GM12878 (cell line): ENCODE measurements around the gene CNDP1. TPM values are rescaled to one million over a fixed set of nuclear protein-coding genes. Genes with fewer than 3 reads are reported as not detected.

Experiments
- ATAC-seq: fragments of 200-7000 bp; cut with Tn5 transposase; 3 replicates; pipeline ENCODE4 v1.9.1; 2020; ENCODE audit warnings: mild to moderate bottlenecking, moderate library complexity
- BruUV-seq: library from RNA; stranded (reverse); fragments of 400-500 nt; replicated peaks from 2 replicates; lab custom pipeline; 2021; lab: Mats Ljungman, UMichigan
- CTCF ChIA-PET: fragments of 300-600 bp; sonication (Branson Sonifier 250); formaldehyde crosslinking; extraction: SDS; loops from one replicate; lab custom pipeline; 2021; ENCODE audit warnings: inconsistent platforms; lab: Yijun Ruan, JAX
- POLR2A ChIA-PET: fragments of 350-600 bp; formaldehyde crosslinking; extraction: SDS; loops from one replicate; lab custom pipeline; 2021; ENCODE audit warnings: inconsistent platforms; lab: Charles Lee
- RAD21 ChIA-PET: fragments of 300-600 bp; sonication (Branson Sonifier 250); formaldehyde crosslinking; loops from one replicate; lab custom pipeline; 2023; ENCODE audit warnings: antibody characterized with exemption; ENCODE audit not compliant: unreplicated experiment; lab: Charles Lee
- SMC1A ChIA-PET: fragments of 300-600 bp; sonication (Branson Sonifier 250); formaldehyde crosslinking; loops from one replicate; lab custom pipeline; 2023; ENCODE audit not compliant: unreplicated experiment, uncharacterized antibody; lab: Charles Lee
- DNase-seq: peaks from one replicate; pipeline ENCODE4 v3.0.0-alpha.2; 2011; ENCODE audit warnings: low read depth, low spot score
- FAIRE-seq: peaks from 3 replicates; lab custom pipeline; 2011; peaks lifted over from hg19 to GRCh38; lab: Jason Lieb, UNC
- H2AFZ ChIP-seq: 2 replicates; pipeline ENCODE4 v1.6.0; 2011; ENCODE audit warnings: low read depth, low read length, control low read depth; ENCODE audit not compliant: control insufficient read depth
- H3K27ac ChIP-seq: 2 replicates; pipeline ENCODE4 v1.5.1; 2011; ENCODE audit warnings: control low read depth; ENCODE audit not compliant: control insufficient read depth, insufficient read depth
- H3K27me3 ChIP-seq, 2 experiments: replicated peaks in 1 of 2; 2 replicates each; pipeline versions ENCODE4 v1.6.0 to v1.6.1; 2011; ENCODE audit warnings: low read length in 1 of 2; ENCODE audit not compliant: control insufficient read depth in 2 of 2, insufficient read depth in 2 of 2
- H3K36me3 ChIP-seq, 2 experiments: 2 replicates each; pipeline ENCODE4 v1.5.1; 2011; ENCODE audit warnings: low read length in 1 of 2; ENCODE audit not compliant: control insufficient read depth in 2 of 2, insufficient read depth in 2 of 2
- H3K4me1 ChIP-seq: 2 replicates; pipeline ENCODE4 v1.6.1; 2011; ENCODE audit warnings: mild to moderate bottlenecking, low read length, moderate library complexity, mixed read lengths; ENCODE audit not compliant: control insufficient read depth, insufficient read depth
- H3K4me2 ChIP-seq: 2 replicates; pipeline ENCODE4 v1.6.0; 2011; ENCODE audit warnings: control low read depth; ENCODE audit not compliant: control insufficient read depth, insufficient read depth
- H3K4me3 ChIP-seq: fragments of 200-600 bp; sonication (generic); 2 replicates; pipeline ENCODE4 v1.5.1; 2016
- H3K79me2 ChIP-seq: 2 replicates; pipeline ENCODE4 v1.6.0; 2011; ENCODE audit warnings: low read length; ENCODE audit not compliant: control insufficient read depth, insufficient read depth
- H3K9ac ChIP-seq: 2 replicates; pipeline ENCODE4 v1.8.0; 2011; ENCODE audit warnings: low read length, control low read depth, mixed read lengths; ENCODE audit not compliant: control insufficient read depth, insufficient read depth
- H3K9me3 ChIP-seq: replicated peaks from 3 replicates; pipeline ENCODE4 v1.5.1; 2011; ENCODE audit warnings: mild to moderate bottlenecking, low read length; ENCODE audit not compliant: control insufficient read depth, insufficient read depth
- H4K20me1 ChIP-seq: 2 replicates; pipeline ENCODE4 v1.6.0; 2011; ENCODE audit not compliant: control insufficient read depth, insufficient read depth
- BCL11A ChIP-seq: IDR thresholded peaks from 2 replicates; pipeline ENCODE4 v1.6.1; 2011; ENCODE audit warnings: low read depth, low read length
- ELK1 ChIP-seq: IDR thresholded peaks from 2 replicates; pipeline ENCODE4 v1.6.1; 2012; ENCODE audit warnings: low read depth, low read length, improper control_type of control experiment
- EP300 ChIP-seq, 2 experiments: fragments of 150-350 bp in 1 of 2; IDR thresholded peaks; 2 replicates each; pipeline ENCODE4 v1.6.1; 2011 to 2012; ENCODE audit warnings: low read depth in 2 of 2, low read length in 2 of 2, borderline replicate concordance in 1 of 2, improper control_type of control experiment in 1 of 2, inconsistent platforms in 1 of 2; ENCODE audit not compliant: control insufficient read depth in 1 of 2
- ETV6 ChIP-seq, 2 experiments: fragments of 450-650 bp in 1 of 2; IDR thresholded peaks in 1 of 2; conservative IDR thresholded peaks in 1 of 2; 2 replicates each; pipeline ENCODE4 v1.6.1; 2014; ENCODE audit warnings: antibody characterized with exemption in 1 of 2, borderline replicate concordance in 1 of 2, low read depth in 1 of 2, mild to moderate bottlenecking in 1 of 2, moderate library complexity in 1 of 2
- NBN ChIP-seq: fragments of 450-650 bp; IDR thresholded peaks from 2 replicates; pipeline ENCODE4 v1.6.1; 2016
- NFYB ChIP-seq: IDR thresholded peaks from 2 replicates; pipeline ENCODE4 v1.6.1; 2011; ENCODE audit warnings: low read depth, mild to moderate bottlenecking, low read length, improper control_type of control experiment, moderate library complexity; ENCODE audit not compliant: insufficient read depth
- NR2F1 ChIP-seq: fragments of 450-650 bp; conservative IDR thresholded peaks from 2 replicates; pipeline ENCODE4 v1.6.1; 2017; ENCODE audit warnings: mild to moderate bottlenecking
- RAD21 ChIP-seq: IDR thresholded peaks from 2 replicates; pipeline ENCODE4 v1.6.1; 2011; ENCODE audit warnings: mild to moderate bottlenecking, low read depth, low read length, moderate library complexity; ENCODE audit not compliant: insufficient read depth
- SMAD1 ChIP-seq: fragments of 450-650 bp; IDR thresholded peaks from 2 replicates; pipeline ENCODE4 v1.6.1; 2018; ENCODE audit warnings: mild to moderate bottlenecking, low read depth; ENCODE audit not compliant: partially characterized antibody
- SRF ChIP-seq, 2 experiments: IDR thresholded peaks; 2 replicates each; pipeline ENCODE4 v1.6.1; 2011; ENCODE audit warnings: low read depth in 2 of 2, low read length in 2 of 2, mild to moderate bottlenecking in 1 of 2, moderate library complexity in 1 of 2
- USF1 ChIP-seq: IDR thresholded peaks from 2 replicates; pipeline ENCODE4 v1.6.1; 2011; ENCODE audit warnings: borderline replicate concordance, low read depth, mild to moderate bottlenecking, moderate library complexity, mixed read lengths, low read length; ENCODE audit not compliant: insufficient read depth; ENCODE audit errors: extremely low read length
- ZNF207 ChIP-seq: fragments of 450-650 bp; IDR thresholded peaks from 2 replicates; pipeline ENCODE4 v1.6.1; 2014; ENCODE audit warnings: antibody characterized with exemption, mild to moderate bottlenecking, borderline replicate concordance
- WGBS: methylation state at CpG from one replicate; pipeline ENCODE4 v1.1.6; 2016; ENCODE audit warnings: low lambda C conversion rate; ENCODE audit not compliant: insufficient replicate concordance, insufficient coverage; ENCODE audit errors: missing lambda C conversion rate; 5-methylcytosine and 5-hydroxymethylcytosine counted together
- in situ Hi-C: fragments of 300-500 bp; cut with MboI; formaldehyde crosslinking; loops from 9 replicates; pipeline ENCODE4 v1.14.3; 2018; ENCODE audit warnings: mixed read lengths
- intact Hi-C: fragments of 100-400 bp; cut with micrococcal nuclease; formaldehyde crosslinking; loops from one replicate; pipeline ENCODE4 v1.14.2; 2022; ENCODE audit not compliant: unreplicated experiment
- polyA plus RNA-seq, 11 experiments: library from polyadenylated mRNA; depleted of rRNA in 4 of 11; unstranded in 6 of 11; stranded (reverse) in 5 of 11; fragments of >200 nt; fragmentation: Nextera tagmentation in 4 of 11; fragmentation: Illumina TruSeq in 1 of 11; extraction: Ambion mirVana in 4 of 11; extraction: Trizol in 1 of 11; gene quantifications; 1 replicate in 1 of 11; 2 replicates in 10 of 11; pipeline versions ENCODE4 v1.2.1 to v1.2.3, GENCODE V29; 2011 to 2016; ENCODE audit warnings: inconsistent platforms in 2 of 11, missing spikeins in 2 of 11, low read depth in 1 of 11
- total RNA-seq, 4 experiments: library from RNA; depleted of rRNA in 3 of 4; stranded (reverse); fragments of >200 nt in 3 of 4; fragmentation: Illumina TruSeq in 1 of 4; extraction: Trizol in 1 of 4; gene quantifications; 2 replicates each; pipeline versions ENCODE4 v1.2.1 to v1.2.3, GENCODE V29; 2013 to 2021
- TF ChIP-seq, protein P1 (sequence below): fragments of 450-650 bp; IDR thresholded peaks from 2 replicates; pipeline ENCODE4 v1.6.1; 2016; ENCODE audit warnings: mild to moderate bottlenecking, moderate library complexity, borderline replicate concordance
- TF ChIP-seq, protein P2 (sequence below): fragments of 450-650 bp; IDR thresholded peaks from 2 replicates; pipeline ENCODE4 v1.6.1; 2017; ENCODE audit warnings: borderline replicate concordance

Gene CNDP1
- total and polyA plus RNA-seq, 10 of the 15 experiments (the other 5 are each of a cell fraction or from before 2014, with no cell fraction given) = 0.04 to 0.05 TPM; not detected in 8

- no peak for TF ChIP-seq USF1
- TF ChIP-seq SMAD1 = no peak
These were observed 44.6 kb upstream of the CNDP1 start (continued) for GRCh38 chr18:74489676-74490075.

DNA sequence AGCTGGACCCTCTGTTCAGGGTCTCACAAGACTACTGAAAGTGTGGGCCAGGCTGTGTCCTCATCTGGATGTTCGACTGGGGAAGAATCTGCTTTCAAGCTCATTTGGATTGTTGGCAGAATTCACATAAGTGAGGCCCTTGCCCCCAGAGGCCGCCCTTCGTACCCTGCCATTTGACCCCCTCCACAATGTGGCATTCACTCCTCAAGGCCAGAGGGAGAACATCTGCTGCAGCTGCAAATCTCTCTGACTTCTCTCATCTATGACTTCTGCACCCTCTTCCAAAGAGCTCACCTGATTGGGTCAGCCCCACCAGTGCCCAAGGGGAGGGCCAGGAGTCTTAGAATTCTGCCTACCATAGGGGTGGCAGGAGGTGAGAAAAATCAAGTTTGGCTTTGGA, 42.0 kb upstream of the CNDP1 start:
- 62% methylated on average over 3 of the region's 3 CpGs for WGBS
- no peak for ATAC-seq
- CTCF ChIA-PET = interaction anchor here (0.6 to 5.9 kb wide), 5 partner anchors 93 to 295 kb away, joined by 3 to 92 read pairs (median 14); no protein-coding TSS in a partner anchor
- no peak for TF ChIP-seq ETV6 (conservative IDR thresholded peaks at IDR 0.05 in 1 of 2, IDR thresholded peaks at IDR 0.05 in 1 of 2; ENCODE audit: borderline replicate concordance in 1 of 2, low read depth in 1 of 2)
- TF ChIP-seq BCL11A = no peak
- TF ChIP-seq, protein P1, sequence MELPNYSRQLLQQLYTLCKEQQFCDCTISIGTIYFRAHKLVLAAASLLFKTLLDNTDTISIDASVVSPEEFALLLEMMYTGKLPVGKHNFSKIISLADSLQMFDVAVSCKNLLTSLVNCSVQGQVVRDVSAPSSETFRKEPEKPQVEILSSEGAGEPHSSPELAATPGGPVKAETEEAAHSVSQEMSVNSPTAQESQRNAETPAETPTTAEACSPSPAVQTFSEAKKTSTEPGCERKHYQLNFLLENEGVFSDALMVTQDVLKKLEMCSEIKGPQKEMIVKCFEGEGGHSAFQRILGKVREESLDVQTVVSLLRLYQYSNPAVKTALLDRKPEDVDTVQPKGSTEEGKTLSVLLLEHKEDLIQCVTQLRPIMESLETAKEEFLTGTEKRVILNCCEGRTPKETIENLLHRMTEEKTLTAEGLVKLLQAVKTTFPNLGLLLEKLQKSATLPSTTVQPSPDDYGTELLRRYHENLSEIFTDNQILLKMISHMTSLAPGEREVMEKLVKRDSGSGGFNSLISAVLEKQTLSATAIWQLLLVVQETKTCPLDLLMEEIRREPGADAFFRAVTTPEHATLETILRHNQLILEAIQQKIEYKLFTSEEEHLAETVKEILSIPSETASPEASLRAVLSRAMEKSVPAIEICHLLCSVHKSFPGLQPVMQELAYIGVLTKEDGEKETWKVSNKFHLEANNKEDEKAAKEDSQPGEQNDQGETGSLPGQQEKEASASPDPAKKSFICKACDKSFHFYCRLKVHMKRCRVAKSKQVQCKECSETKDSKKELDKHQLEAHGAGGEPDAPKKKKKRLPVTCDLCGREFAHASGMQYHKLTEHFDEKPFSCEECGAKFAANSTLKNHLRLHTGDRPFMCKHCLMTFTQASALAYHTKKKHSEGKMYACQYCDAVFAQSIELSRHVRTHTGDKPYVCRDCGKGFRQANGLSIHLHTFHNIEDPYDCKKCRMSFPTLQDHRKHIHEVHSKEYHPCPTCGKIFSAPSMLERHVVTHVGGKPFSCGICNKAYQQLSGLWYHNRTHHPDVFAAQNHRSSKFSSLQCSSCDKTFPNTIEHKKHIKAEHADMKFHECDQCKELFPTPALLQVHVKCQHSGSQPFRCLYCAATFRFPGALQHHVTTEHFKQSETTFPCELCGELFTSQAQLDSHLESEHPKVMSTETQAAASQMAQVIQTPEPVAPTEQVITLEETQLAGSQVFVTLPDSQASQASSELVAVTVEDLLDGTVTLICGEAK = no peak
- TF ChIP-seq ELK1 = no peak
- TF ChIP-seq, protein P2, sequence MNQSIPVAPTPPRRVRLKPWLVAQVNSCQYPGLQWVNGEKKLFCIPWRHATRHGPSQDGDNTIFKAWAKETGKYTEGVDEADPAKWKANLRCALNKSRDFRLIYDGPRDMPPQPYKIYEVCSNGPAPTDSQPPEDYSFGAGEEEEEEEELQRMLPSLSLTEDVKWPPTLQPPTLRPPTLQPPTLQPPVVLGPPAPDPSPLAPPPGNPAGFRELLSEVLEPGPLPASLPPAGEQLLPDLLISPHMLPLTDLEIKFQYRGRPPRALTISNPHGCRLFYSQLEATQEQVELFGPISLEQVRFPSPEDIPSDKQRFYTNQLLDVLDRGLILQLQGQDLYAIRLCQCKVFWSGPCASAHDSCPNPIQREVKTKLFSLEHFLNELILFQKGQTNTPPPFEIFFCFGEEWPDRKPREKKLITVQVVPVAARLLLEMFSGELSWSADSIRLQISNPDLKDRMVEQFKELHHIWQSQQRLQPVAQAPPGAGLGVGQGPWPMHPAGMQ = no peak
- TF ChIP-seq NFYB = no peak
- TF ChIP-seq ZNF207 = no peak
- TF ChIP-seq RAD21 = no peak
- TF ChIP-seq EP300 (IDR thresholded peaks at IDR 0.05; ENCODE audit: borderline replicate concordance in 1 of 2, control insufficient read depth in 1 of 2, low read depth in 2 of 2, low read length in 2 of 2) = no peak
- TF ChIP-seq NBN = no peak
- no peak for TF ChIP-seq SRF (IDR thresholded peaks at IDR 0.05; ENCODE audit: low read depth in 2 of 2, low read length in 2 of 2)
- no peak for TF ChIP-seq NR2F1

More for the DNA sequence above, 42.0 kb upstream of the CNDP1 start:
- Histone ChIP-seq H4K20me1 (no peaks in the 10 kb centered on the region), H3K4me2 (no peak overlapping the region), H3K79me2 (peaks cover 11% of the 10 kb centered on the region), H2AFZ (no peak overlapping the region), H3K27ac (no peak overlapping the region), H3K36me3 (no peaks in the 10 kb centered on the region), H3K9me3 (no peaks in the 10 kb centered on the region), H3K9ac (no peak overlapping the region), H3K4me3 (no peak overlapping the region), H3K27me3 (no peaks in the 10 kb centered on the region), H3K4me1 (peaks cover under 1% of the 10 kb centered on the region)
- FAIRE-seq (no peak), DNase-seq (no peak)
- SMC1A ChIA-PET = interaction anchor here (0.6 to 2.7 kb wide), 3 partner anchors 60 to 297 kb away, joined by 3 to 32 read pairs (median 5); no protein-coding TSS in a partner anchor
- no TSS peak for BruUV-seq
- RAD21 ChIA-PET = no interaction called here
- POLR2A ChIA-PET = no interaction called here
- intact Hi-C loops (loop anchor here (10.0 kb wide), 1 partner anchor 2003 kb away; the partner anchor contains the start of gene ZNF516), in situ Hi-C loops (no loop called here)
